OCI-LY1 (cell line): ENCODE measurements around the gene ILF3.

Experiments
- CTCF ChIP-seq: fragments of 200-600 bp; sonication (generic), shearing (Covaris generic); IDR thresholded peaks from 2 replicates; pipeline ENCODE4 v1.5.1; 2017; ENCODE audit warnings: mild to moderate bottlenecking, antibody characterized with exemption, low read length, moderate library complexity, mixed read lengths
- EZH2 ChIP-seq: fragments of 200-600 bp; sonication (generic), shearing (Covaris generic); IDR thresholded peaks from 2 replicates; pipeline ENCODE4 v1.8.0; 2017; ENCODE audit warnings: borderline replicate concordance, mixed run types, mild to moderate bottlenecking, antibody characterized with exemption, low read length, moderate library complexity, mixed read lengths

GRCh38 chr19:10618846-10619245, 35.3 kb upstream of the ILF3 start:
- TF ChIP-seq CTCF (no peak), EZH2 (no peak)
